ENCODE measurements around the gene ZNF469. TPM values are rescaled to one million over a fixed set of nuclear protein-coding genes. Genes with fewer than 3 reads are reported as not detected.

ZNF469 gene
- total RNA-seq, 1 donor from 2014 or later = 1.5 TPM

- Mint-ChIP-seq H3K27ac (no peak overlapping the region), H3K9me3 (no peaks in the 10 kb centered on the region), H3K4me1 (ENCODE audit: unreplicated experiment) (no peaks in the 10 kb centered on the region), H3K4me3 (no peak overlapping the region), H3K27me3 (peaks cover 35% of the 10 kb centered on the region), H3K36me3 (no peaks in the 10 kb centered on the region)
- TF ChIP-seq, protein P1, sequence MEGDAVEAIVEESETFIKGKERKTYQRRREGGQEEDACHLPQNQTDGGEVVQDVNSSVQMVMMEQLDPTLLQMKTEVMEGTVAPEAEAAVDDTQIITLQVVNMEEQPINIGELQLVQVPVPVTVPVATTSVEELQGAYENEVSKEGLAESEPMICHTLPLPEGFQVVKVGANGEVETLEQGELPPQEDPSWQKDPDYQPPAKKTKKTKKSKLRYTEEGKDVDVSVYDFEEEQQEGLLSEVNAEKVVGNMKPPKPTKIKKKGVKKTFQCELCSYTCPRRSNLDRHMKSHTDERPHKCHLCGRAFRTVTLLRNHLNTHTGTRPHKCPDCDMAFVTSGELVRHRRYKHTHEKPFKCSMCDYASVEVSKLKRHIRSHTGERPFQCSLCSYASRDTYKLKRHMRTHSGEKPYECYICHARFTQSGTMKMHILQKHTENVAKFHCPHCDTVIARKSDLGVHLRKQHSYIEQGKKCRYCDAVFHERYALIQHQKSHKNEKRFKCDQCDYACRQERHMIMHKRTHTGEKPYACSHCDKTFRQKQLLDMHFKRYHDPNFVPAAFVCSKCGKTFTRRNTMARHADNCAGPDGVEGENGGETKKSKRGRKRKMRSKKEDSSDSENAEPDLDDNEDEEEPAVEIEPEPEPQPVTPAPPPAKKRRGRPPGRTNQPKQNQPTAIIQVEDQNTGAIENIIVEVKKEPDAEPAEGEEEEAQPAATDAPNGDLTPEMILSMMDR (conservative IDR thresholded peaks at IDR 0.05) = no peak
- no peak for DNase-seq (ENCODE audit: extremely low spot score, unreplicated experiment)
These were observed 7.5 kb downstream of the ZNF469 start for GRCh38 chr16:88390265-88390664.

DNA sequence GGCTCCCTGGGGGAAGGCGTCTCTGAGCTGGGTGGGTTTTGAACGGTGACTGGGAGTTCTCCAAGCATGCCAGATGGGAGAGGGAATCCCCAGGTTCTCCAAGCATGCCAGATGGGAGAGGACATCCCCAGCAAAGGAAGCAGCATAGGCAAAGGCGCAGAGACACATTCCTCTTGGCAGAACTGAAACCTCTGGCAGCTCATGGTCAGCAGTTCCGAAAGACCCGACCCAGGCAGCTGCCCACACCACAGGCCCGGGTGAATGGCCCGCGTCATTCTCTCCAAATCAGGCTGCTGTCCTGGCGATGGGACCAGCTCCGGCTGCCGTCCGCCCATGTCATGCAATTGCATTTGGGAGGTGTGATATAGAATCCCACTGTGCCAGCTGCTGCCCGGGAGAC is 8.0 kb downstream of the ZNF469 start:
- no peak overlapping the region for H3K4me3 Mint-ChIP-seq
- DNase-seq (ENCODE audit: extremely low spot score, unreplicated experiment) = no peak
- TF ChIP-seq, protein P1 (conservative IDR thresholded peaks at IDR 0.05) = no peak
- peaks cover 30% of the 10 kb centered on the region for H3K27me3 Mint-ChIP-seq
- no peak overlapping the region for H3K27ac Mint-ChIP-seq
- H3K4me1 Mint-ChIP-seq (ENCODE audit: unreplicated experiment) = no peaks in the 10 kb centered on the region
- no peaks in the 10 kb centered on the region for H3K9me3 Mint-ChIP-seq
- H3K36me3 Mint-ChIP-seq = no peaks in the 10 kb centered on the region

DNA sequence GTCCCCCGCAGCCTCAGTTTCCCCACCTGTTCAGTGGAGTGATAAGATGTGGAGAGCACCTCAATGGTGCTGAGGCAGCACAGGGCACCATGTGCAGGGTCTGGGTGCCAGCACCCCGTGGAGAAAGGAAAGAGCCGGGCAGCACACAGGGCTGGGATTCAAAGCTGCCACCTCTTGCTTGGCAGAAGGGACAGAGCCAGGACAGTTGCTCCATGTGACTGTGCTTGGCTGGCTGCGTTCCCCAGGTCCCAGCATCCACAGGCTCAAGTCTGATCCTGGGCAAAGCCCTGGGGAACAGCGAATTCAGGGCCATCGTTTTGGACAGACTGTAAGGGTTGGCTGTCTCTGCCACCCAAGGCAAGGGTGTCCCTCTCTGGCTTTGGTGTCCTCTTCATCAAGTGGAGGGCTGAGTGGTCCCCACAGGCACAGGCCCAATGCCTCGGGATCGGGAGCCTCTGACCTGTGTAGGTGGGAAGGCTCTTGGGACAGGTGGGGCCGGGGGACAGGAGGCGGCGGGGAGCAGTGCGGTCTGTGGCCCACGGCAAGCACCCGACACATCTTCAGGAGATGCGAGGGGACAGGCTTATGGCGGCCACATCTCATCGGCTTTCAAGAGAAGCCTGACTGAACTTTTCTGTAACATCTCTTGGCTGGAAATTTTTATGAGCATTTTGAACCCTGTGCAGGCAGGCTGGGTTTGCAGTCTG is 8.5 kb downstream of the ZNF469 start:
- Mint-ChIP-seq H3K36me3 (no peaks in the 10 kb centered on the region), H3K4me3 (no peak overlapping the region), H3K9me3 (no peaks in the 10 kb centered on the region), H3K27me3 (peaks cover 26% of the 10 kb centered on the region), H3K27ac (no peak overlapping the region), H3K4me1 (ENCODE audit: unreplicated experiment) (no peaks in the 10 kb centered on the region)
- no peak for DNase-seq (ENCODE audit: extremely low spot score, unreplicated experiment)
- TF ChIP-seq, protein P1 (conservative IDR thresholded peaks at IDR 0.05) = no peak

DNA sequence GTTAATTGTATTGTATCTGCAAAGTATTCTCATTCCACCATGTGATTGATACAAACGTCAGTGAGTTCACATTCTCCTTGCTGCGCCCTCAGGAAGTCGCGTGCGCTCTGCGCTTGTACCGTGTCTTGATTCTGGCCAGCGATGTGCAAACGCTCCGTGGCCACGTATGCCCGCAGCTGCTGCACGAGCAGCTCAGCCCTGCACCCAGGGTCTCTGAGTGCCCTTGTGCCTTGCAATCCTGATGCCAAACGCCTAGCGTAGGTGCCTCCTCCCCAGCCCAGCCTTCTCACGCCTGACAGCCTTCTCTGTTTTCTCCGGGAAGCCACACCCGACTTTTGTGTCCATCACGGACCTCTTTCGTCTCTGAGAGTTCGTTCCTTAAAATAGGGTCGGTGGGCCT is 9.4 kb downstream of the ZNF469 start:
- no peak overlapping the region for H3K4me3 Mint-ChIP-seq
- H3K9me3 Mint-ChIP-seq = no peaks in the 10 kb centered on the region
- no peaks in the 10 kb centered on the region for H3K4me1 Mint-ChIP-seq (ENCODE audit: unreplicated experiment)
- H3K27me3 Mint-ChIP-seq = peaks cover 20% of the 10 kb centered on the region
- TF ChIP-seq, protein P1 (conservative IDR thresholded peaks at IDR 0.05) = no peak
- no peak overlapping the region for H3K27ac Mint-ChIP-seq
- no peak for DNase-seq (ENCODE audit: extremely low spot score, unreplicated experiment)
- no peaks in the 10 kb centered on the region for H3K36me3 Mint-ChIP-seq

- Mint-ChIP-seq H3K4me3 (no peak overlapping the region), H3K27ac (no peak overlapping the region), H3K9me3 (no peaks in the 10 kb centered on the region), H3K4me1 (ENCODE audit: unreplicated experiment) (no peaks in the 10 kb centered on the region), H3K27me3 (peaks cover 24% of the 10 kb centered on the region), H3K36me3 (no peaks in the 10 kb centered on the region)
- TF ChIP-seq, protein P1 (conservative IDR thresholded peaks at IDR 0.05) = no peak
- no peak for DNase-seq (ENCODE audit: extremely low spot score, unreplicated experiment)
These were observed 9.9 kb downstream of the ZNF469 start for GRCh38 chr16:88392616-88393015.
